ENCODE measurements around the gene SEC24C.
"Not testable (repeated sequence)": the region's sequence is repeated elsewhere in the genome, so short reads cannot be mapped to it uniquely, and the experiment has no call there.

SEC24C gene

GRCh38 chr10:73743905-73744663 lies at the start of gene SEC24C:
Gene SEC24C (plus strand): TSS chr10:73744372. CDS start chr10:73746833, 2,461 bp downstream.
- FAIRE-seq (peak; percentile 73), DNase-seq (ENCODE audit: low spot score) (peak; percentile 90)

GRCh38 chr10:73695302-73695701 lies 48.9 kb upstream of the SEC24C start:
- FAIRE-seq; DNase-seq (ENCODE audit: low spot score): not testable (repeated sequence)

GRCh38 chr10:73697675-73698159 lies 46.5 kb upstream of the SEC24C start, which contains the start of gene AGAP5:
Gene AGAP5 (minus strand): TSS chr10:73698109. CDS start chr10:73697755, 354 bp downstream.
- DNase-seq (ENCODE audit: low spot score); FAIRE-seq: not testable (repeated sequence)

GRCh38 chr10:73698819-73699218 lies 45.4 kb upstream of the SEC24C start:
- not testable (repeated sequence) for FAIRE-seq; DNase-seq (ENCODE audit: low spot score)

GRCh38 chr10:73703924-73704323 lies 40.2 kb upstream of the SEC24C start:
- DNase-seq (ENCODE audit: low spot score); FAIRE-seq: not testable (repeated sequence)

GRCh38 chr10:73705506-73706072 lies 38.6 kb upstream of the SEC24C start:
- not testable (repeated sequence) for DNase-seq (ENCODE audit: low spot score); FAIRE-seq

- not testable (repeated sequence) for FAIRE-seq; DNase-seq (ENCODE audit: low spot score)
These were observed 37.7 kb upstream of the SEC24C start for GRCh38 chr10:73706488-73706887.

- not testable (repeated sequence) for FAIRE-seq; DNase-seq (ENCODE audit: low spot score)
These were observed 36.5 kb upstream of the SEC24C start for GRCh38 chr10:73707628-73708027.

- DNase-seq (ENCODE audit: low spot score); FAIRE-seq: not testable (repeated sequence)
These were observed 36.0 kb upstream of the SEC24C start for GRCh38 chr10:73708122-73708521.

- not testable (repeated sequence) for FAIRE-seq; DNase-seq (ENCODE audit: low spot score)
These were observed 32.5 kb upstream of the SEC24C start for GRCh38 chr10:73711683-73712082.

GRCh38 chr10:73713912-73714311 lies 30.3 kb upstream of the SEC24C start:
- DNase-seq (ENCODE audit: low spot score); FAIRE-seq: not testable (repeated sequence)

GRCh38 chr10:73714483-73714882 lies 29.7 kb upstream of the SEC24C start:
- FAIRE-seq; DNase-seq (ENCODE audit: low spot score): not testable (repeated sequence)

GRCh38 chr10:73715179-73716156 lies 28.7 kb upstream of the SEC24C start:
- not testable (repeated sequence) for DNase-seq (ENCODE audit: low spot score); FAIRE-seq

GRCh38 chr10:73716251-73716650 lies 27.9 kb upstream of the SEC24C start:
- DNase-seq (ENCODE audit: low spot score) (no peak), FAIRE-seq (no peak)

- DNase-seq (ENCODE audit: low spot score), result no peak
- FAIRE-seq, result no peak
These were observed 26.6 kb upstream of the SEC24C start for GRCh38 chr10:73717556-73717955.

- DNase-seq (ENCODE audit: low spot score); FAIRE-seq: not testable (repeated sequence)
These were observed 23.6 kb upstream of the SEC24C start for GRCh38 chr10:73720561-73720960.

GRCh38 chr10:73723516-73723915 lies 20.7 kb upstream of the SEC24C start:
- no peak for DNase-seq (ENCODE audit: low spot score)
- no peak for FAIRE-seq

GRCh38 chr10:73729781-73730152 lies 14.4 kb upstream of the SEC24C start:
- FAIRE-seq (peak; percentile 48), DNase-seq (ENCODE audit: low spot score) (peak; percentile 38)

- FAIRE-seq, result no peak
These were observed 13.8 kb upstream of the SEC24C start for GRCh38 chr10:73730153-73730906.

More at GRCh38 chr10:73730153-73730906, 13.8 kb upstream of the SEC24C start:
- peak; percentile 76 for DNase-seq (ENCODE audit: low spot score)

Data from RCC 7860 (cell line).